GM21576 (cell line): Measurements from ENCODE around the gene EIF4G2.
A peak's percentile ranks its signal among the peaks of the same experiment; 100 is the strongest.

Source experiments
- ATAC-seq: cut with Tn5 transposase; IDR thresholded peaks from one replicate; pipeline ENCODE4 v1.9.1; 2021; ENCODE audit warnings: mild to moderate bottlenecking, moderate library complexity; ENCODE audit not compliant: unreplicated experiment

Gene EIF4G2

DNA sequence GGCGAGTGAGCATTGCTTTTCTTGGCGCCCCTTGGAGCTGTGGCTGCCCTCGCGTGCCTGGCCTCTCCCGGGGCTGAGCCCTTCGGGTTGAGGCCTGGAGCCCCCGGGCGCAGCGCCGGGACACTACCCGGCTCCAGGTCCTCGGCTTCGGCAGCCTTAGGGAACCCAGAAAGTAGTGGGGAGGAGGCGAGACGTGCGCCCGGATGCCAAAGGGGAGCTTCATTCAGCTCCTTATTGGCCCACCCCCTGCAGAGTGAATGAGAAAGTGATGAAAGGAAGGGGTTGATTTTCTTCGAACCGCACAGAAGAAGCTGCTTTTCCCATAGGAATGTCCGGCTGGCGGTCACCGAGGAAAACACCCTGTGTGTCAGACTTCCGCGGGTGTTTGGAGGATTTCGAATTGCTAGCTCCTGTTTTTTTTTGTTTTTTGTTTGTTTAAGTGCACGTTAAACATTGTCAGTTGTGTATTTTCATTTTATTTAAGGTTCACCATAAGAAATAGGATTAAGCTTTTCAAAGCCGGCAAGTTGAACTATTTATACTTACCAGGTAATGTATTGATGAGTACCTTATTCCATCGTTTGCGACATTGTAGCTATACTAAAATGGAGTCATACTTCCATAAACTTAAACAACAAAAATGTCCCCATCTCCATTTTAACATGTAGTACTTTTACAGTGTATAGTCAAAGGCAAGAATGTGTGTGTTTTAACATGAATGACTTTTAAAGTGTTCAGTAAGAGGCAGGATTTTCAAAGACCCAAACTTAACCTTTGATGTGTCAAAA is 841 bp upstream of the EIF4G2 start:
- ATAC-seq = peak; percentile 11

DNA sequence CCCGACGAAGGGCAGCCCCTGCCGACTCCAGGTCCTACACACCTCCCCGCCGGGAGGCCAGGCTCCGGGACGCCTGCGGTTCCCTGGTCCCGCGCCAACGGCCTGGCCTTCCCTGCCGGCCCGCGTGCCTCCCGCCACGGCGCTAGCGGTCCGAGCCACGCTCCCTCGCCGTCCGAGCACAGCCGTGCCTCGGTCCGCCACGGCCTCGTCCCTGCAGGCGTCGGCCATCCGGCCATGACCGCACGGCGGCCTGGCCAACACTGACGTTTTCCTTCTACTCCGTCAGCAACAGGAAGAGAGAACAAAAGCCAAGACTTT is 532 bp downstream of the EIF4G2 start:
- peak; percentile 11 for ATAC-seq

DNA sequence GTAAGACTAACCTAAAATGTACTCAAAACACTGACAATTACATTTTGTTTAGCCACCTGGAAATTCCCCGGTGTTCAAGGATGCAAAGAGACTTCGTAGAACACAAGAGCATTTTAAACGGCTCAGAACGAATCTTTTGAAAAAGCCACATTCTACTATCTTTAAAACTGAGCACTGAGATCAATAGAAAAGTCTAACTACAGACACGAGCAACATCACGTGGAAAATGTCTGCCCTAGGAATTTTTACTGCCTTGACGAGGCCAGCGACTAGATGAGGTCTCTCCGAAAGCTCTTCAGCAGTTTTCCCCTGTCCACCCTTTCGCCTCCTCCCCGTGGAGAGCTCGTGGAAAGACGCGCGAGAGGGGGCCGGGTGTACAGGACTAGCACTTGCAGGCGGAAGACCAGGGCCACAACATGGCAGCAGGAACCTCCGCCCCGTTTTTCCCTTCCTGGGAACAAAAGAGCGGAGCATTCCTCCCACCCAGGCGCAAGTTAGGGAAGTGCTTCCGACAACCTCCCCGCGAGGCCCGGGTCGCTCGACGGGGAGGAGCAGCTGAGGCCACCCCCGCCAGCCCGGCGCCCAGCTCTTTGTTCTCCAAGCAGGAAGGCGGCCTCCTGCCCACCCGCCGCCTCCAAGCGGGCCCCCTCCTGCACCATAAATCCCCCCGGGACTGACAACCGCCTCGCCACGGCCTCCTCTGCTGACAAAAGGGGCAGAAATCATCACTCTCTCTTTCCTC is 1.1 kb downstream of the EIF4G2 start:
- ATAC-seq = peak; percentile 7

GRCh38 chr11:10806206-10806605 is 2.5 kb downstream of the EIF4G2 start:
- no peak for ATAC-seq

GRCh38 chr11:10805741-10806140 is 3.0 kb downstream of the EIF4G2 start:
- ATAC-seq = no peak

GRCh38 chr11:10803676-10804075 is 5.0 kb downstream of the EIF4G2 start:
- ATAC-seq = no peak

DNA sequence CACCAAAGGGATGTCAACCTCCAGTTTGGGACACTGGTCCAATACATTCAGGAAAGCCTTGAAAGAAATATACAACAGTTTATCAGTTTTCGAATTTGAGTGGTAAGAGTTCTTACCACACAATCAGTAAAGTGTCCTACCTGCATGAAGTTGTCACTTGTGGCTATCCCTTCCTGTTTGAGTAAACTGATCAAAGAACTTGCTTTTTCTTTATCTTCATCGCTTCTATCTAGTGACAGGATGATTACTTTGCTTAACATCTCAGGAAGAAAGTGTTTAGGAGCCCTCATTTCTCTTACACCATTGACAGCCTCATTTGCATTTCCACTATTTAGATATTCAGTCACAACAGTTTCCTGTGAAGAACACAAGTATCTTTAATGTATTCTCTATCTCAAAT is 8.4 kb downstream of the EIF4G2 start:
- no peak for ATAC-seq

DNA sequence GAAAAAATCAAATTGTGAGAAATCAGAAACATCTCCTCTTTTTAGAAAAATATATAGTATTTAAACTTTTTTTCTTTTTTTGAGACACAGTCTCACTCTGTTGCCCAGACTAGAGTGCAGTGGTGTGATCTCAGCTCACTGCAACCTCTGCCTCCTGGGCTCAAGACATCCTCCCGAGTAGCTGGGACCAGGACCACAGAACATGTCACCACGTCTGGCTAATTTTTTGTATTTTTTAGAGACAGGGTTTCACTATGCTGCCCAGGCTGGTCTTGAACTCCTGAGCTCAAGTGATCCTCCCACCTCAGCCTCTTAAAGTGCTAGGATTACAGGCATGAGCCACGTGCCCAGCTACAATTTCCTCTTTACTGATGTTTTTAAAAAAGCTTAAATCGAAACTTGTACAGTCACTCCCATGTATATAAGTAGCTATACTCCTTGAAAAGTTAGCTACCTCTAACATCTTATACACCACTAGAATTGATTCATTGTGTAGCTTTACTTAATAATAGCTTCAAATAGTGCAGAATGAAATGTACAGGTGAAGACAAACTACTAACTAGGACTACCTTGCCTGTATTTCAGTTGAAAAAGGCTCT is 10.3 kb downstream of the EIF4G2 start:
- no peak for ATAC-seq

- no peak for ATAC-seq
Observed at GRCh38 chr11:10797531-10797930, 11.2 kb downstream of the EIF4G2 start.

GRCh38 chr11:10797001-10797400 is 11.7 kb downstream of the EIF4G2 start:
- no peak for ATAC-seq

DNA sequence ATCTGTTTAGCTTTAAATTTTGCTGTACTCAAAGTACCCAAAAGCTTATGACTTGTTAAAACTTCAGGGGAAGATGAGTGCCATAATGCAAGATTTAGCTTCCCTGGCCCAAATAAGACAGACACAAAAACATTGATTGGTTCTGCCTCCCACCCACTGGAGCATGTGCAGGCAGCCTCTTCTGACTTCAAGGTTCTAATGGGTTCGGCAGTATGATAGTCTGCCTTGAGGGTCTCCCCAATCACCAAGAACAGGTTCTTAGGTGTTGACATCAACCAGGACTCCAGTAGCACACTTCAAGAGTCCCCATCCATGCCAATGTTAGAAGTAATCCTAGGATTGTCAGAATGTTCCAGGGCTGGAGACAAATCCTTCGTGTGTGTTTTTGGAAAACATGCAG is 12.5 kb downstream of the EIF4G2 start:
- ATAC-seq = no peak

- no peak for ATAC-seq
Observed at GRCh38 chr11:10793470-10794255, 15.1 kb downstream of the EIF4G2 start.

GRCh38 chr11:10792385-10793068 is 16.2 kb downstream of the EIF4G2 start:
- ATAC-seq = peak; percentile 94

DNA sequence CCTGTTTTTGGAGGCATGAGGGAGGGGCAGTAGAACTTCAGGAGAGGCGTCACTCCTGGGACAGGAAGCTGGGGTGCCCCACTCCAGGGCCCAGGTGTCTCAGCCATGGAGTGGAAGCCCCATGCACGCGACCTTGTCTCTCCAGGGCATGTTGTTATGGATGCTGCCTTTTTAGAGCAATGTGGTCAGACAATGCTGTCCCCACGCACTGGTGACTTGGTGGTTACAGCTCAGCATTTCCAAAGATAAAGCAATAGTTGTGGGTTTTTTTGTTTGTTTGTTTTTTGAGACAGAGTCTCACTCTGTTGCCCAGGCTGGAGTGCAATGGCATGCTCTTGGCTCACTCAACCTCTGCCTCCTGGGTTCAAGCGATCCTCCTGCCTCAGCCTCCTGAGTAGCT is 22.3 kb downstream of the EIF4G2 start:
- ATAC-seq = no peak

DNA sequence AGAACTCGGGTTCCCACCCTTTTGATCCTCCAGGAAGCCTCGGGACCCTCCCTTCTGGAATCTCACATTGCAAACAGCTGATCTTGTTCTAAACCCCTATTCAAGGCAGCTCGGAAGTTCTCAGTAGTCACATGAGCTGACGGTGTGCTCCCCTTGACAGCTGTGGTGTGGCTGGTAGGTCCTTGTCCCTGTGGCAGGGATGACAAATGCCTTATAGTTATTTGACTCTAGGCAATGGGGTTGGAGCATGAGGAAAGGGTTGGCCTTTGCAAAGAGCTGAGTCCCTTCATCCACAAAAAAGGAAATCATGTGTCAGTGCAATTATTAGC is 23.6 kb downstream of the EIF4G2 start:
- no peak for ATAC-seq

DNA sequence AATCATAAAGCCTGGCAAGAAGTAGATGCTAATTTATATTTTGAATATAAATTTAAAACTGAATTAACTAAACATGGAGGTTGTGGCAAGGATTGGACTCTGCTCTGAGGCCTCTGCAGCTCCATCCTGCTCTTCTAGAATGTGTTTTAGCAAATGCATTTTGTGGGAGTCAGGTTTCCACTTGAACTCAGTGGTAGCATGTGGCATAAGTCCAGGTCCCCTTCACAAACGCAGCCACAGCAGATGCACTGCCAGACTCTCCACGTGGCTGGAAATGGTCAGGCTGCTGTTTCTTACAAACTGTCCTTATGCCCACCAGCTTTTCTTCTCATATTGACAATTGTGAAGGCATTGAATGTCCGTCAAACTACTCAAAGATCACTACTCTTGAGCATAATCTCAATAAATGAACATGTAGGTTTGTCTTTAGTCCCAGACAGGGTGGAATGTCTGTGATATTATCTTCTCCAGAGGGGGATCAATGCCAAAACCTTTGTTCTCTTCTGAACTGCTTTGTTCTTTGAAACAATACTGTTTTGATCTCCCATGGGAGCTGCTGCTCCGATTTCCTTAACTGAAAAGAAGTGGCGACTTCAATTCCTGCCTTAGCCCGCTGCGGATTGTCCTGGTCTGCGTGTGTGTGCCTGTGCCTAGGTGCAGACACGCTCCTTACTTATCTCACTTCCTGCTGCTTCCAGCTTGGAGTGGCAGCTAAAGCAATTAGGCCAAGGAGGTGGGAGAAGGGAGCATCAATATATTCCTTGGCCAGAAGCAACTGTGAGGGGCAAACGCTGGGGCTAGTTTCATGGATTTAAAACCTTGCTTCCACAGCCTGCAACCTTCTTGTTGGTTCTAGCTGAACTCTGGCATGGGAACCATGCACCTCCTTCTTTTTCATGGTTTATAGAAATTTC is 24.2 kb downstream of the EIF4G2 start:
- no peak for ATAC-seq

DNA sequence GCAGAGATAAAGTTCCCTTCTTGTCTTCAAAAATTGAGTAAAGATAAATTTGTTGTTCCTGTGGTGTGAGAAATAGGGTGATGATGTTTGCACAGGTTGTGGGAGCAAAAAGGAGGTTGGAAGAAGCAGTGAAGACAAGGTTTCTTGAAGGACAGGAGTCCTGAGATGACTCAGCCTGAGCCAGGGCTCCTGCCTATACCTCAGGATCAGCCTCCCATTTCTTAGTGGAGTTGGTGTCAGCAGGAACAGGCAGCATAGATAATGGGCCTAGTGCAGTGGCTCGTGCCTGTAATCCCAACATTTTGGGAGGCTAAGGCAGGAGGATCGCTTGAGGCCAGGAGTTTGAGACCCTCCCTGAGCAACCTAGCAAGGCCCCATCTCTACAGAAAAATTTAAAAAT is 28.7 kb downstream of the EIF4G2 start:
- no peak for ATAC-seq

- no peak for ATAC-seq
Observed at GRCh38 chr11:10779086-10779485, 29.6 kb downstream of the EIF4G2 start.

DNA sequence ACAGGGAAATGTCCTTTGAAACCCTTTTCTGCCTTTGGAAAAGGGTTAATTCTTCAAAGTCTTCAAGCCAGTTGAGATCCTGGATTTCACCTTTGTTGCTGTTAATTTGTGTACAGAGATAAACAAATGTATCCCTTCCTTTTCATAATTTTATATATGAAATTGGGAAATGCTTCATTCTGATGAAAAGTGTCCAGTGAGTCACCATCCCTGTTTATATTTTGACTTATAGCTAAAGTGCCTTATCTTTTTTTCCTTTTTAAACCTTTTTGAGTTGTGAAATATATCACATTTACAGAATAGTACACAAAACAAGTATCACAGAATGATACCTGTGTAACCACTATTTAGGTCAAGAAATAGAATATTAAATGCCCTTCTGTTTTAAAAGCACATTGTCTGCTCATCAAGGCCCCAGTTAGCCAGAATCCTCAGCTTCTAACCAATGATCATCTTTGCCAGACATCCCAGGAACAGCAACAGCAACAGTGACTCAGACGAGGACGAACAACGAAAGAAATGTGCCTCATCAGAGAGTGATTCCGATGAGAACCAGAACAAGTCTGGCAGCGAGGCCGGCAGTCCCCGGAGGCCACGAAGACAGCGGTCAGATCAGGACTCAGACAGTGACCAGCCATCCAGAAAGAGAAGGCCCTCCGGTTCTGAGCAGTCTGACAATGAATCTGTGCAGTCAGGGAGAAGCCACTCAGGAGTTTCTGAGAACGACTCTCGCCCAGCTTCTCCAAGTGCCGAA is 30.3 kb downstream of the EIF4G2 start:
- no peak for ATAC-seq
